Mesothelial cell of epicardium (in vitro differentiated cells): ENCODE results near the gene PLEKHM3. TPM values are rescaled to one million over a fixed set of nuclear protein-coding genes. Genes with fewer than 3 reads are reported as not detected.

ENCODE experiments used
- DNase-seq, 2 experiments: peaks; one replicate each; pipeline ENCODE4 v3.0.0; 2021; ENCODE audit warnings: low spot score in 2 of 2; ENCODE audit not compliant: unreplicated experiment in 2 of 2
- H3K27ac Mint-ChIP-seq: 2 replicates; pipeline ENCODE4 v1.8.0; 2021; ENCODE audit warnings: mixed read lengths
- H3K27me3 Mint-ChIP-seq: 2 replicates; pipeline ENCODE4 v1.8.0; 2021; ENCODE audit warnings: low read depth, mixed read lengths
- H3K36me3 Mint-ChIP-seq: 2 replicates; pipeline ENCODE4 v1.8.0; 2021; ENCODE audit warnings: mixed read lengths
- H3K4me1 Mint-ChIP-seq: 2 replicates; pipeline ENCODE4 v1.8.0; 2021; ENCODE audit warnings: mixed read lengths
- H3K4me3 Mint-ChIP-seq: 2 replicates; pipeline ENCODE4 v1.8.0; 2021; ENCODE audit warnings: mild to moderate bottlenecking, moderate library complexity, mixed read lengths
- H3K9me3 Mint-ChIP-seq: 2 replicates; pipeline ENCODE4 v1.8.0; 2021; ENCODE audit warnings: mixed read lengths
- total RNA-seq: library from RNA; stranded (reverse); gene quantifications from 3 replicates; pipeline ENCODE4 v1.2.1, GENCODE V29; 2021
- TF ChIP-seq, protein P1 (sequence below): fragments of 200-600 bp; sonication (generic); IDR thresholded peaks from one replicate; pipeline ENCODE4 v1.5.0; 2021; ENCODE audit warnings: antibody characterized with exemption; ENCODE audit not compliant: unreplicated experiment

PLEKHM3 gene
- total RNA-seq, 1 donor from 2014 or later, result 16.2 TPM

- TF ChIP-seq, protein P1, sequence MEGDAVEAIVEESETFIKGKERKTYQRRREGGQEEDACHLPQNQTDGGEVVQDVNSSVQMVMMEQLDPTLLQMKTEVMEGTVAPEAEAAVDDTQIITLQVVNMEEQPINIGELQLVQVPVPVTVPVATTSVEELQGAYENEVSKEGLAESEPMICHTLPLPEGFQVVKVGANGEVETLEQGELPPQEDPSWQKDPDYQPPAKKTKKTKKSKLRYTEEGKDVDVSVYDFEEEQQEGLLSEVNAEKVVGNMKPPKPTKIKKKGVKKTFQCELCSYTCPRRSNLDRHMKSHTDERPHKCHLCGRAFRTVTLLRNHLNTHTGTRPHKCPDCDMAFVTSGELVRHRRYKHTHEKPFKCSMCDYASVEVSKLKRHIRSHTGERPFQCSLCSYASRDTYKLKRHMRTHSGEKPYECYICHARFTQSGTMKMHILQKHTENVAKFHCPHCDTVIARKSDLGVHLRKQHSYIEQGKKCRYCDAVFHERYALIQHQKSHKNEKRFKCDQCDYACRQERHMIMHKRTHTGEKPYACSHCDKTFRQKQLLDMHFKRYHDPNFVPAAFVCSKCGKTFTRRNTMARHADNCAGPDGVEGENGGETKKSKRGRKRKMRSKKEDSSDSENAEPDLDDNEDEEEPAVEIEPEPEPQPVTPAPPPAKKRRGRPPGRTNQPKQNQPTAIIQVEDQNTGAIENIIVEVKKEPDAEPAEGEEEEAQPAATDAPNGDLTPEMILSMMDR, result no peak
- H3K27me3 Mint-ChIP-seq, result no peaks in the 10 kb centered on the region
- peaks cover 8% of the 10 kb centered on the region for H3K36me3 Mint-ChIP-seq
- no peak for DNase-seq
- H3K27ac Mint-ChIP-seq, result no peak overlapping the region
- H3K9me3 Mint-ChIP-seq, result no peaks in the 10 kb centered on the region
- H3K4me1 Mint-ChIP-seq, result no peaks in the 10 kb centered on the region
- no peak overlapping the region for H3K4me3 Mint-ChIP-seq
These were observed 85.8 kb downstream of the PLEKHM3 start for GRCh38 chr2:207939342-207940108.

DNA sequence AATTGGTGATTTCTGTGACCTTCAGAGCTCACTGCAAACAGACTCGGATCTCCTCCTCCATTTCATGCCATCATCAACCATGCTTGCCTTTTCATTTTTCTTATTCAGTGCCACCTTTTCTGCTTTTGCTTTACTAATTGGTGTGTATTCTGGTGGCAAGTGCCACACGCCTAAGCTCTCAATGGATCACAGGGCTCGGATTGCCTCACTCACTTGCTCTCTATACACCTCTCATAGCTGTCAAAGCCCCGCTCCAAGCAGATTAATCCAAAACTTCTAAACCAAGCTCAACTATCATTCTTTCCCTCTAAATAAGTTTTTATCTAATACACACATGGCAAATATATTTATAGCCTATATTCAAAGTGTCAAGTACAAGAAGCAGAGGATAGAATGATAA is 86.4 kb downstream of the PLEKHM3 start:
- no peak overlapping the region for H3K27ac Mint-ChIP-seq
- H3K27me3 Mint-ChIP-seq, result no peaks in the 10 kb centered on the region
- H3K9me3 Mint-ChIP-seq, result no peaks in the 10 kb centered on the region
- H3K36me3 Mint-ChIP-seq, result peaks cover 3% of the 10 kb centered on the region
- TF ChIP-seq, protein P1, result no peak
- no peaks in the 10 kb centered on the region for H3K4me1 Mint-ChIP-seq
- no peak for DNase-seq
- H3K4me3 Mint-ChIP-seq, result no peak overlapping the region

GRCh38 chr2:207938415-207938814 is 86.9 kb downstream of the PLEKHM3 start:
- TF ChIP-seq, protein P1, result no peak
- Mint-ChIP-seq H3K36me3 (peaks cover 2% of the 10 kb centered on the region), H3K4me1 (no peaks in the 10 kb centered on the region), H3K9me3 (no peaks in the 10 kb centered on the region), H3K27me3 (no peaks in the 10 kb centered on the region), H3K4me3 (no peak overlapping the region), H3K27ac (no peak overlapping the region)
- no peak for DNase-seq

GRCh38 chr2:207937823-207938222 is 87.5 kb downstream of the PLEKHM3 start:
- TF ChIP-seq, protein P1, result no peak
- Mint-ChIP-seq H3K36me3 (peaks cover 1% of the 10 kb centered on the region), H3K27ac (no peak overlapping the region), H3K4me1 (no peaks in the 10 kb centered on the region), H3K4me3 (no peak overlapping the region), H3K27me3 (no peaks in the 10 kb centered on the region), H3K9me3 (no peaks in the 10 kb centered on the region)
- DNase-seq, result no peak

GRCh38 chr2:207937253-207937652 is 88.1 kb downstream of the PLEKHM3 start:
- H3K36me3 Mint-ChIP-seq, result no peaks in the 10 kb centered on the region
- no peaks in the 10 kb centered on the region for H3K9me3 Mint-ChIP-seq
- TF ChIP-seq, protein P1, result no peak
- H3K27me3 Mint-ChIP-seq, result no peaks in the 10 kb centered on the region
- DNase-seq, result no peak
- H3K27ac Mint-ChIP-seq, result no peak overlapping the region
- no peak overlapping the region for H3K4me3 Mint-ChIP-seq
- no peaks in the 10 kb centered on the region for H3K4me1 Mint-ChIP-seq
